Measurements from ENCODE around the gene GRIN3A.

DNA sequence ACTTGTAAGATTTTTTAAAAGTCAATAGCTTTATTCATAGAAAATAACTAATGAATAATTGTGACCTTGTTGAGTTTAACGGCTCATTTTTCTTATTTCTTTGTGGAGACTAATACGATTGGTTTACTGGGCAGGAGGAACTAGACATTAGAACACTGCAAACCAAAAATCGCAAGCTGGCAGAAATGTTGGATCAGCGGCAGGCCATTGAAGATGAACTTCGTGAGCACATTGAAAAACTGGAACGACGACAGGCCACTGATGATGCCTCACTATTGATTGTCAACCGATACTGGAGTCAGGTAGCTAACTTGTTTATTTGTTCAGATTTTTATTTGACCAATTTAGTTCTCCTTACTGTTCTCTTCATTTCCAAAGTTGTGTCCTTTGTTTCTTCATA lies 198.4 kb downstream of the GRIN3A start:
- TF ChIP-seq POLR2AphosphoS5 (IDR thresholded peaks at IDR 0.05) (no peak), POLR2A (IDR thresholded peaks at IDR 0.05) (no peak)
- TF ChIP-seq, protein P1, sequence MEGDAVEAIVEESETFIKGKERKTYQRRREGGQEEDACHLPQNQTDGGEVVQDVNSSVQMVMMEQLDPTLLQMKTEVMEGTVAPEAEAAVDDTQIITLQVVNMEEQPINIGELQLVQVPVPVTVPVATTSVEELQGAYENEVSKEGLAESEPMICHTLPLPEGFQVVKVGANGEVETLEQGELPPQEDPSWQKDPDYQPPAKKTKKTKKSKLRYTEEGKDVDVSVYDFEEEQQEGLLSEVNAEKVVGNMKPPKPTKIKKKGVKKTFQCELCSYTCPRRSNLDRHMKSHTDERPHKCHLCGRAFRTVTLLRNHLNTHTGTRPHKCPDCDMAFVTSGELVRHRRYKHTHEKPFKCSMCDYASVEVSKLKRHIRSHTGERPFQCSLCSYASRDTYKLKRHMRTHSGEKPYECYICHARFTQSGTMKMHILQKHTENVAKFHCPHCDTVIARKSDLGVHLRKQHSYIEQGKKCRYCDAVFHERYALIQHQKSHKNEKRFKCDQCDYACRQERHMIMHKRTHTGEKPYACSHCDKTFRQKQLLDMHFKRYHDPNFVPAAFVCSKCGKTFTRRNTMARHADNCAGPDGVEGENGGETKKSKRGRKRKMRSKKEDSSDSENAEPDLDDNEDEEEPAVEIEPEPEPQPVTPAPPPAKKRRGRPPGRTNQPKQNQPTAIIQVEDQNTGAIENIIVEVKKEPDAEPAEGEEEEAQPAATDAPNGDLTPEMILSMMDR (IDR thresholded peaks at IDR 0.05) = no peak
